HL-60 (cell line): ENCODE data around the gene CIRBP.

ENCODE experiments used
- CTCF ChIP-seq: IDR thresholded peaks from one replicate; pipeline ENCODE4 v1.5.1; 2011; ENCODE audit warnings: low read length, control low read depth, inconsistent platforms; ENCODE audit not compliant: insufficient read depth
- GABPA ChIP-seq: IDR thresholded peaks from 2 replicates; pipeline ENCODE4 v1.6.1; 2012; ENCODE audit warnings: low read depth
- POLR2AphosphoS5 ChIP-seq: IDR thresholded peaks from 2 replicates; pipeline ENCODE4 v1.6.1; 2012; ENCODE audit warnings: low read depth
- REST ChIP-seq: IDR thresholded peaks from 2 replicates; pipeline ENCODE4 v1.6.1; 2012; ENCODE audit warnings: low read depth; ENCODE audit not compliant: insufficient replicate concordance

- no peak for TF ChIP-seq GABPA
- no peak for TF ChIP-seq CTCF
- no peak for TF ChIP-seq POLR2AphosphoS5
- no peak for TF ChIP-seq REST
Observed at GRCh38 chr19:1232652-1233072, 36.5 kb upstream of the CIRBP start.
